Measurements from ENCODE around the gene TMEM97.
A peak's percentile ranks its signal among the peaks of the same experiment; 100 is the strongest.

TMEM97 gene

GRCh38 chr17:28372203-28372944, 53.4 kb downstream of the TMEM97 start:
- DNase-seq (ENCODE audit: low read depth): no peak
- TF ChIP-seq CTCF (IDR thresholded peaks at IDR 0.05; ENCODE audit: control insufficient read depth, insufficient read depth, low read depth, low read length, missing control alignments): no peak
- peak overlapping the region; percentile 85 for H3K4me3 ChIP-seq (ENCODE audit: control insufficient read depth, low read depth, low read length)

- TF ChIP-seq CTCF (IDR thresholded peaks at IDR 0.05; ENCODE audit: control insufficient read depth, insufficient read depth, low read depth, low read length, missing control alignments): no peak
- H3K4me3 ChIP-seq (ENCODE audit: control insufficient read depth, low read depth, low read length): peak overlapping the region; percentile 85
- no peak for DNase-seq (ENCODE audit: low read depth)
These were observed 53.9 kb downstream of the TMEM97 start for GRCh38 chr17:28372945-28373274.

Measured in AG09309 (cell line).